Subcutaneous adipose tissue (tissue), 4 donors: ENCODE measurements around the gene AP5B1. TPM values are rescaled to one million over a fixed set of nuclear protein-coding genes. Genes with fewer than 3 reads are reported as not detected.

Experiments
- total RNA-seq, 4 donors: library from RNA; depleted of rRNA; stranded (reverse); fragments of >200 nt; gene quantifications; one replicate each; pipeline ENCODE4 v1.1.0, GENCODE V29; 2016
- TF ChIP-seq, protein P1 (sequence below): fragments of 450-650 bp; IDR thresholded peaks from one replicate; pipeline ENCODE4 v1.5.1; 2016; ENCODE audit warnings: low read depth, mild to moderate bottlenecking, control low read depth, antibody characterized with exemption, moderate library complexity

The AP5B1 gene
- total RNA-seq, 4 donors from 2014 or later, result 7.0 to 30.0 (median 14.6) TPM

GRCh38 chr11:65786786-65787636 lies 6.2 kb upstream of the AP5B1 start, which contains the start of gene OVOL1:
TSS of gene OVOL1 (plus strand) at chr11:65787063. CDS start at chr11:65787374, 311 bp downstream.
- TF ChIP-seq, protein P1, sequence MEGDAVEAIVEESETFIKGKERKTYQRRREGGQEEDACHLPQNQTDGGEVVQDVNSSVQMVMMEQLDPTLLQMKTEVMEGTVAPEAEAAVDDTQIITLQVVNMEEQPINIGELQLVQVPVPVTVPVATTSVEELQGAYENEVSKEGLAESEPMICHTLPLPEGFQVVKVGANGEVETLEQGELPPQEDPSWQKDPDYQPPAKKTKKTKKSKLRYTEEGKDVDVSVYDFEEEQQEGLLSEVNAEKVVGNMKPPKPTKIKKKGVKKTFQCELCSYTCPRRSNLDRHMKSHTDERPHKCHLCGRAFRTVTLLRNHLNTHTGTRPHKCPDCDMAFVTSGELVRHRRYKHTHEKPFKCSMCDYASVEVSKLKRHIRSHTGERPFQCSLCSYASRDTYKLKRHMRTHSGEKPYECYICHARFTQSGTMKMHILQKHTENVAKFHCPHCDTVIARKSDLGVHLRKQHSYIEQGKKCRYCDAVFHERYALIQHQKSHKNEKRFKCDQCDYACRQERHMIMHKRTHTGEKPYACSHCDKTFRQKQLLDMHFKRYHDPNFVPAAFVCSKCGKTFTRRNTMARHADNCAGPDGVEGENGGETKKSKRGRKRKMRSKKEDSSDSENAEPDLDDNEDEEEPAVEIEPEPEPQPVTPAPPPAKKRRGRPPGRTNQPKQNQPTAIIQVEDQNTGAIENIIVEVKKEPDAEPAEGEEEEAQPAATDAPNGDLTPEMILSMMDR, result no peak

DNA sequence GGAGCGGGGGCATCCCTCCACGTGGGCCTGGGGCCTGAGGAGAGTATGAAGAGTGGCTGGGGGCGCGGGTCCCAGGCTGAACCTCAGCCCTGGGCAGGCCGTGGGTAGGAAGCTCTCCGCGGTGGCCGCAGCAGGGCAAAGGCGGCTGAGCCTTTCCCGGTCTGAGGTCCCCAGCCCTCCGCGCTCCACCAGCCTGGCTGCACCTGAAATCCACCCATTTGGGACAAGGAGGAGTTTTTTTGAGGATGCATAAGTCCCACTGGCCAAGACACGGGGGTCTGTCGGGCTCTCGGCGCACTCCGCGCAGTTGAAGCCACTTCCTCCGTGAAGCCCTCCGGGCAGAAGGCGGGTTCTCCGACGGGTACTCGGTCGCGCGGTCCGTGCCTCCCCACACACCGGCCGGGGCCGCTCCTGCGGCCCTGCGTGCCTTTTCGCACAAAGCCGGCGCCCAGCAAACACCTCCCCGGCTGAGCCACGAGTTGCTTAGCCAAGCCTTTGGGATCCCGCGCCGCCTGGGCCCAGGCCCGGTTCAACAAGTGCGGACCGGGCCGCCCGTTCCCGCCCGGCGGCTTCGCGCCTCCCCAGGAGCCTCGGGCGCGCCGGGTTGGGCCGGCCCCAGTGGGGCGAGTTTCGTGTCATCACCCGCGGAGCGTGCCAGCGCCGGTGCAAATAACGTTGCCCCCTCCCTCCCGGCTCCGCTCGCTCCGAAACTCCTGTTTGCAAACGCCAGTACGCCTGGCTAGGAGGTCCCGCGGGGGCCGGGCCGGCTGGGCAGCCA lies 5.4 kb upstream of the AP5B1 start:
- TF ChIP-seq, protein P1, result no peak

- TF ChIP-seq, protein P1, result no peak
These were observed 4.7 kb upstream of the AP5B1 start for GRCh38 chr11:65785319-65786007.

- TF ChIP-seq, protein P1, result no peak
These were observed 2.0 kb upstream of the AP5B1 start for GRCh38 chr11:65782816-65783228.

DNA sequence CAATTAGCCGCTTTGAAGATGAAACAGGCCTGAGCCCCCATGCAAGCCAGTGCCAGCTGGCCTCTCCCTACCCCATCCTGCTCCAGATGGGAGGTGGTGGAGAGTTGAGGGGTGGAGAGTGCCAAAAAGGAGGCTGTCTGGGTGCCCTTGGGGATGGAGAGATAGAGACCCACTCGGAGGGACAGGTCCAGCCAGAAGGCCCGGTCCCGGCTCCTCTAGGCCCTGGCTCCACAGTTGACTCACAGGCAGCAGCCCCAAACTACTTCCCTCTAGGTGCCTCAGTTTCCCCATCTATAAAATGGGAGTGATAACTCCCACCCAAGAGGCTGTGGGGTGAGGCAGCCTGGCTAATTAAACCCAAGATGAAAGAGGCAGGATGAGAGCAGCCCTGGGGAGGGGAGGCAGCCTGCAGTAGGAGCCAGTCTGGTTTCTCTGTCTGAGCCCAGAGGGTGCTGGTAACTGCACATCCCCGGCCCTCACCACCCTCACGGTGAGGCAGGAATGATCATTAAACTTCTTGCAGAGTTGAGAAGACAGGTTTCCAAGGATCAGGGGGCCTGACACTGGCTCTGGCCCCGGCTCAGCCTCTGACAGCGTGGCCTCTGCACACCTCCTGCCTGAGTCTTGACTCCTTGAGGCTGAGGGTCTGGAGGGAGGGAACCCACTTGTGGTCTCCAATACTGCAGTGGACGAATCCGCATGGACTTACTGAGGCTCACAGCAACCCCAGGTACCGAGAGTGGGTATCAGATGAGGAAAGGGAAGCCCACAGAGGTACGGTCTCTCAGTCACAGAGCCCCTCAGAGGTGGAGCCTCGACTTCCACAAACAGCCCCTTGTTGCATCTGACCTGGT lies 1.4 kb upstream of the AP5B1 start:
- TF ChIP-seq, protein P1, result no peak

DNA sequence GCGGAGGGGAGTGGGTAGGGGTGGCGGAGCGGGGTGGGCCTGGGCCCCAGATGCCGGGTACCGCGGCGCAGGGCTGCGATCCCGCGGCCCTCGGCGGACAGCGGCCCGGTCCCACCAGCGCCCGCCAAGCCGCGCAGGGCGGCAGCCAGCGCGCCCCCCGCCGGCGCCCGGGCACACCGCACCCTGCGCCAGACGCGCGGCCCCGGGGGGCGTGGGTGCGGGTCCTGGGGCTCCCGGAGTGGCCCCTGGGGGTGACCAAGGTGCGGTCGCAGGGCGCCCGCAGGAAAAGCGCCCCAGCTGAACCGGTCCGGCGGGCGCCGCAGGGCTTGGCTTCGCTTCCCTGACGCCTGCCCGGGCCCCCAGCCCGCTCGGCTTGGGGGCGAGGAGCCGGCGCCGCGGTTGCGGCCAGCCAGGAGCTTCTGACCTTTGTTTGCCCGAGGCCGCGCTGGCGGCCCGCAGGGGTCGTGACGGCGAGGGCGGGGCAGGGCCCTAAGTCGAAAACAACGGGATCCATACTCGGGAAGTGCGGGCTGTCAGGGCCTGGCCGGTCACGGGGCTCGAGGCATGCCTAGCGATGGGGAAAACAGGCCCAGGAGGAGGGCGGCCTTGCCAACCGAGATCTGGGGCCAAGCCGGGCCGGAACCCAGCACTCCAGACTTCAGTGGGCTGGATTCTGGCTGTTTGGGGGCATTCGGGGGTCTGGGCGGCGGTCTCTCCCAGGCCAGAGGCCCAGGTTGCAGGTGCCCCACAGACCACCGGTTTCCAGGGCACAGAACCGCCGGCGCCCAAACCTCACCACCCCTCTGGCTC lies 581 bp upstream of the AP5B1 start:
- TF ChIP-seq, protein P1, result no peak
